HTERT RPE-1 (cell line): ENCODE data around the gene KHDRBS2.
"Not testable (repeated sequence)": the region's sequence is repeated elsewhere in the genome, so short reads cannot be mapped to it uniquely, and the experiment has no call there.

Experiments used
- in situ Hi-C: fragments of 300-500 bp; cut with MboI; formaldehyde crosslinking; loops from 4 replicates; pipeline ENCODE4 v1.14.3; 2020; ENCODE audit warnings: low sequenced_read_pairs

The KHDRBS2 gene

DNA sequence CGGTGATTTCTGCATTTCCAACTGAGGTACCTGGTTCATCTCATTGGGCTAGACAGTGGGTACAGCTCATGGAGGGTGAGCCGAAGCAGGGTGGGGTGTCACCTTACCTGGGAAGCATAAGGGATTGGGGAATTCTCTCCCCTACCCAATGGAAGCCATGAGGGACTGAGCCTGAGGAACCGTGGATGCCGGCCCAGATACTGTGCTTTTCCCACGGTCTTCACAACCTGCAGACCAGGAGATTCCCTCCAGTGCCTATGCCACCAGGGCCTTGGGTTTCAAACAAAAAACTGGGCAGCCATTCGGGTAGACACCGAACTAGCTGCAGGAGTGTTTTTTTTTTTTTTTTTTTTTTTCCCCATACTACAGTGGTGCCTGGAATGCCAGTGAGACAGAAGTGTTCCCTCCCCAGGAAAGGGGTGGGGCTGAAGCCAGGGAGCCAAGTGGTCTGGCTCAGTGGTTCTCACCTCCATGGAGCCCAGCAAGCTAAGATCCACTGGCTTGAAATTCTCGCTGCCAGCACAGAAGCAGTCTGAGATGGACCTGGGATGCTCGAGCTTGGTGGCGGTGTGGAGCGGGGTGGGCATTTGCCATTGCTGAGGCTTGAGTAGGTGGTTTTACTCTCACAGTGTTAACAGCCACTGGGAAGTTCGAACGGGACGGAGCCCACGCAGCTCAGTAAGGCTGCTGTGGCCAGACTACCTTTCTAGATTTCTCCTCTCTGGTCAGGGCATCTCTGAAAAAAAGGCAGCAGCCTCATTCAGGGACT, 416.2 kb downstream of the KHDRBS2 start:
- in situ Hi-C loops: no loop called here

DNA sequence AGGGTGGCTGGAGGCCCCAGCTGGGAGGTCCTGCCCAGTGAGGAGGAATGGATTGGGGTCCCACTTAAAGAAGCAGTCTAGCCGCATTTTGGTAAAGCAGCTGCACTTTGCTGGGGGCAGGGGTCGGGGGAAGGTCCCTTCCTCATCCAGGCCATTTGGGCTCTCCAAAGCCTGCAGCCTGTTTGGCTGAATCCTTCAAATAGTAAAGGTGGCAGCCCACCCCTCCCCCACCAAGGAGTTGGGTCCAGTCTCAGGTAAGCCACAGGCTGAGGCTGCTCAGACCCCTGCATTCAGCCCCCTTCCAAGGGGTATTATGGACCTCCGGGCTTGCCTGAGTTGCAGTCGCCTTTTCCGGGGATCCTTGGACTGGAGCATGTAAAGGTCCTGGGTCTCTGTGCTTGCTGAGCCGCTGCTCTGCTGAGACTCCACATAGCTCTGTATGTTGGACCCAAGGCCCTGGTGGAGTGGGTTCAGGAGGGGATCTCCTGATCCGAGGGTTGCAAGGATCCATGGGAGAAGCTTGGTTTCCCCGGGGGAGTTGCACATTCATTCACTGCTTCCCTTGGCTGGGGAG, 417.4 kb downstream of the KHDRBS2 start:
- in situ Hi-C loops: no loop called here

- in situ Hi-C loops: no loop called here
Measured at GRCh38 chr6:61867635-61868034, 418.4 kb downstream of the KHDRBS2 start.

- in situ Hi-C loops: no loop called here
Measured at GRCh38 chr6:61857541-61857940, 428.5 kb downstream of the KHDRBS2 start.

- in situ Hi-C loops: no loop called here
Measured at GRCh38 chr6:61841958-61842357, 444.1 kb downstream of the KHDRBS2 start.

DNA sequence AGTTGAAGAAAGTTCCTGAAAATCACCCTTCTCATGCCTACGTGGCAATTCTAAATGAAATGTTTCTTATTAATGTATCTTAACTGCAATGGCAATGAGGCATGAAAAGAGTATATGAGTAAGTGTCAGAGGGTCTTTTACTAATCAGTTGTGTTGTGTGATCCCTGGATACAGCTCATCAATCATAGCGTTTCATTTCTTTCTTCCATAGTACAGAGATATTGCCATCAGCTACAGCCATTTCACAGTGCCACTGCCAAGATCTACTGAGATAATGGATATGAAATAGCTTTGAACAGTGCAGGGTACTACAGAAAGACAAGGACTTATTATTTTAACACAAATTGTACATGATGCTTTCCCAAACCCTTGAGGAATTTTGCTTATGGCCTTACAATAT, 450.8 kb downstream of the KHDRBS2 start:
- in situ Hi-C loops: no loop called here

GRCh38 chr6:61833176-61833755, 452.8 kb downstream of the KHDRBS2 start:
- in situ Hi-C loops: no loop called here

DNA sequence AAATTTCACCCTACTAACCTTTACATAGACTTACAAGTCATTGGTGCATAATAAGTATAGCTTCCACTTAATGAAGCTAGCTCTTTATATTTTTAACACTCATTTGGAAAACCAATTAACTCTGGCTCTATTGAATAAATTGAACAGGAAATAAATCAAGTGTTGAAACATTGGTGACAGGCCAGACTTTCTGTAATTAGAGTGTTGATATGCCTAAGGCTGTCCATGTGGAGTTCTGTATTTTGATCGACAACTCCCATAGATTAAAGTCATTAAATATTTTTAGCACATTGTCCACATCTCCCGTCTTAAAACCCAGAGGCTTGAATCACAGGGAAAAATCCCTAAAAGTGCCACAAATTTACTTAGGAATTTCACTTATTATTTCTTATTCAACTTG, 468.3 kb downstream of the KHDRBS2 start:
- in situ Hi-C loops: no loop called here

GRCh38 chr6:61810047-61810446, 476.0 kb downstream of the KHDRBS2 start:
- in situ Hi-C loops: no loop called here

DNA sequence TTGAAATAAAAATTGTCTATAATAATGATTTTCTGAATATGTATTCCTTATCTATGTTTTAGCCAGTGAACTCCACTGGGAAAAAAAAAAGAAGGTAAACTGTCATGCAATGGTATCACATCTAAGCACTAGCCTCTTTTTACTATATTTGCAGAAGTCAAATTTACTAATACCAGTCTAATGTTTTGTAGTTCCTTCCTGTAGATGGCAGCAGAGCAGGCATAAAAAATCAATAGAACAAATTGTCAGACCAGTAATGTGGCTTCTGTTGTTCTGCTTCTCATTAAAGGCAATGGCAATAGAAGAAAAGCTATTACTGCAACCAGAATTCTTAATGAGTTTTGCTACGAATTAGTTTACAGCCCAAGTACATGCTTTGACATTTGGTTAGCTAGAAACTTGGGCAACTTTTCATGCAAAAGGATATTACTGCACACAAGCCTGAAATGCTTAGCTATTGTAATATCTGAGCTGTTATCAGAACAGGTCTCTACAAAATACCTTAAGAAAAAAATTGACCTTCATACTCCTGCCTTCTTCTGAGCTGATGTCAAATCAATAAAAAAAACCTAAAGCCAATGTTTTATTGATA, 476.9 kb downstream of the KHDRBS2 start:
- in situ Hi-C loops: no loop called here

- in situ Hi-C loops: no loop called here
Measured at GRCh38 chr6:61787998-61788397, 498.0 kb downstream of the KHDRBS2 start.

GRCh38 chr6:61769446-61769845, 516.6 kb downstream of the KHDRBS2 start:
- in situ Hi-C loops: not testable (repeated sequence)

GRCh38 chr6:61755739-61756138, 530.3 kb downstream of the KHDRBS2 start:
- in situ Hi-C loops: no loop called here

DNA sequence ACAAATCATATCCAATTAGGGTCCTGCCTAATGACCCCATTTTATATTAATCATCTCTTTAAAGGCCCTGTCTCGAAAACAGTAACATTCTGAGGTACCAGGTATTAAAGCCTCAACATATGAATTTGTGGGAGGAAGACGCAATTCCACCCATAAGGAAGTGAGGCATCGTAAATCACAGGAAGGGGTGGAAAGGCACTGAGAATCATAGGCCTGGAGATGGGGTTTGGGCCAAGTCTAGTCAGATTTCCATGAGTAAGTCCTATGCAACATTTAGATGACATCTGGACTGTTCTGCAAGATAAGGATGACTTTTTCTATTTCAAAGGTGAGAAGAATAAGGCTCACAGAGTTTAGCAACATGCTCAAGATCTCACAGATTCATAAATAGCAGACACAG, 534.0 kb downstream of the KHDRBS2 start:
- in situ Hi-C loops: no loop called here

DNA sequence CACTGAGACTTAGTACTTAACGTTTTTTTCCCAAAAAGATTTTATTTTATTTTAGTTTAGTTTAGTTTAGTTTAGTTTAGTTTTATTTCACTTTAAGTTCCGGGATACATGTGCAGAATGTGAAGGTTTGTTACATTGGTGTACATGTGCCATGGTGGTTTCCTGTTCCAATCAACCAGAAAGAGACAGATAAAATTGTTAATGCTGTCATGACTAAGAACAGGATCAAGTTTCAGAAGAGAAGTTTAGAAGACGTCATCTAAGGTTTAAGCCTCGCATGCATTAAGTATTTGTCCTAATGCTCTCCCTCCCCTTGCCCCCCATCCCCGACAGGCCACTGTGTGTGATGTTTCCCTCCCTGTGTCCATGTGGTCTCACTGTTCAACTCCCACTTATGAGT, 540.0 kb downstream of the KHDRBS2 start:
- in situ Hi-C loops: no loop called here

GRCh38 chr6:61711849-61712248, 574.2 kb downstream of the KHDRBS2 start:
- in situ Hi-C loops: no loop called here

DNA sequence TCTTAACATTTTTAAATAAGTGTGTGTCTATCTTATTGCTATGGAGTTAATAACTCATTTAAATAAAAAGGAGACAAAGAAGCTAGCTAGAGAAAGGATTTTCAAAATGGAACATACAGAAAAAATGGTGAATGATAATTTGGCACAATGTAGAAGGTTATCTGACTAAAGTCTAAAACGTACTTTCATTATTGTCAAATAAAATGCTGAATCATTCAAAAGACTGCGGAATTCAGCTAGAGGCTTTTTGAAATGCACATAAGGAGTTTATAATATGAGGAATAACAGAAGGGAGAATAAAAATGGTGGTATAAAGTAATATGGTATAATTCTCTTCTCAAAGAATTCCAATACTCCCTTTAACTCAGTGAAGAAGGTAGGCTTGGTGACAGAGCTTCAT, 597.9 kb downstream of the KHDRBS2 start:
- in situ Hi-C loops: no loop called here

DNA sequence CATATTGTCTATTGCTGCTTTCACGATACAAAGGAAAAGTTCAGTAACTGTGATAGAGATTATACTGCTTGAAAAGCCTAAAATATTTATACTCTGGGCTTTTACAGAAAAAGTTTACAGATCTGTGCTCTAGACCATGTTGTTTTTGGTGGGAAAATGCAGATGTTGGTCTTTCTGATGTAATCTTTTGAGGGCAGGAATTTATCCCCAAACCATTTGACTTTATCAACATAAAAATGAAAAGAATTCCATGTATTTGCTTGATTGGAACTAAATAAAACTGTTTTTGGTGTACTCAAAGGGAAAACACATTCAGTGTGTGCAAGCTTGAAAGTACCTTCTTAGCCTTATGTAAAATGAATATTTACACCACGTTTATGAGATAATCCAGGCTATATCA, 603.5 kb downstream of the KHDRBS2 start:
- in situ Hi-C loops: no loop called here

GRCh38 chr6:61679625-61680024, 606.4 kb downstream of the KHDRBS2 start:
- in situ Hi-C loops: no loop called here

DNA sequence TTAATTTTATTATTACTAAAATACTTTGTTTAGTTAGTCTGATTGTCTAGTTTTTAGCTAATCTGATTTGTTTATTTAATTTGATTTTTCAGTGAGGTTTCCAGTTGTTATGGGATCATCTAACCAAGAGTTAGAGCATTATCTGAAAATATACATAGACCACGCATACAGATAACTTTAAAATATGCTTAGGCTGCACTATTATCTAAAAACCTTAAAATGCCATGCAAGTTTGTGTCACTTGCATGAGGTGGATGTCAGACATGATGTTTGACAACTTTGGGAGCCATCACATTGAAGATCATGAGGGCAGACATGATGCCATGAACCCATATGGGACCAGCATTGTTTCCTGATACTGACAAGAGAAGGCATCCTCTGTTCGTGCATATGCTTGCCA, 610.3 kb downstream of the KHDRBS2 start:
- in situ Hi-C loops: no loop called here

DNA sequence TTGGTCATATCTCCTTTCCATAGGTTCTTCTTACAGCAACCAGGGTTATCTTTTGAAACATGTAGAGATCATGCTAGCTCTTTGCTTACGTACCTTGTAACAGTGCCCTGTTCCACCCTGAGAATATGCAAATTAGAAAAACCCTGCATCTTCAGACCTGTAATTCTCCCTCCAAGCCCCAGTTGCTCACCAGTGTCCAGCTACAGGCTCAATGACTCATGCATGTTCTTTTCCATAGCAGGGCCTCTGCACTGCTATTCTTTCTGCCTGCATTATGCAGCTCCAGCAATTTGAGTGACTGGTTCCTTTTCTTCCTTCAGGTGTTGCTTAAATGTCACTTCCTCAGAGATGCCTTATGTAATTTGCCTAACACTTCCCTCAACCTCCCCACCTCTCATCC, 636.2 kb downstream of the KHDRBS2 start:
- in situ Hi-C loops: no loop called here

DNA sequence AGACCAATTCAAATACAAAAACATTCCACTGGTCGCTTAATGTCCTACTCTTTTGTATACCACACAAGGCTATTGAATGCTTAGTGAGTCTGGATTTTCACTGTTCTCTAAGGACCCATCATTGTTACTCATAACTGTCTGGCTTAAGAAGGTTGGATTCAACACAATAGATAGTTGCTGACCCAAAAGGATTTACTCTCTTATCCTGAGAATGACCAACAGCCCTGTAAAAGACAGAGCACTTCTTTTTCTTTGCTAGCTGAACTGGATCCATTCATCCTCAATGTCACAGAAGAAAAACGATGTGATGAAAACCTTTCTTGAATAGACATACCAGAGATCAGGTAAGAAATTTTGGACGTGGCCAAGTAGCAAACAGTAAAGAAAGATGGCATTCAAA, 645.6 kb downstream of the KHDRBS2 start:
- in situ Hi-C loops: no loop called here
